Activated CD4-positive, alpha-beta T cell treated with anti-CD3 and anti-CD28 coated beads, Interleukin-2, amount 50 U/mL, for 16 hours (primary cell): ENCODE results near the gene ALK.

Experiments used
- DNase-seq: peaks from one replicate; pipeline ENCODE4 v3.0.0-alpha.2; 2020

The ALK gene

DNA sequence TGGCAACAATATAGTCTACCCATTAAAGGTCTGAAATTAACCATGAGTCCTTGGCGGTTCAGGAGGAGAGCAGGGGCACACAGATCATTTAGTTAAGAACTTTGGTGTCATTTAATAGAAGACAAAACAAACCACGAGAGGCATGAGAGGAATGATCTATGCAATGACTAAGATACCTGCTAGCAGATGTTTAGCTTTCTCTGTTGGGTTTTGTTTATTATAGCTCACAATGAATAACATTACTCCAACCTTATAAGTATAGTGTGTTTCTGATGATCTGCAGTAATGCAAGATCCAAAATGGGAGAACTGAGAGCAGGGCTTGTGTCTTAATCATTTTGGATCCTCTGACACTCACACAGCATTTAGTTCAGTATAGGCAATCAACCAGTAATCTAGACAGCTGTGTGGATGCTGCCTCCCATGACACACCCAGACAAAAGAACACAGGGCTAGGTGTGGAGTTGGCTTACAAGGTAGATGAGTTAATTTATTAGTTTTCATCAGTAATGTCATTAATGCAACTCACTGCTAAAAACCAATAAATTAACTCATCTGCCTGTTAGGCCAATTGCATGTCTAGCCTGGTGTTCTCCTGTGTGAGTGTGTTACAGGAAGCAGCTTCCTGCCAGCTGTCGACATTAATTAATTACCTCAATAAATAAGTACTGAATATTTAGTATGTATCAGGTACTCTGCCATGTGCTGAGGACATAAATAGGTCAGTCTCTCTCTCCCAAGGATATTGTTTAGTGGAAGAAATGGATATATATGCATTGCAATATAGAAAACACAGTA, 713.8 kb downstream of the ALK start:
- DNase-seq = no peak

DNA sequence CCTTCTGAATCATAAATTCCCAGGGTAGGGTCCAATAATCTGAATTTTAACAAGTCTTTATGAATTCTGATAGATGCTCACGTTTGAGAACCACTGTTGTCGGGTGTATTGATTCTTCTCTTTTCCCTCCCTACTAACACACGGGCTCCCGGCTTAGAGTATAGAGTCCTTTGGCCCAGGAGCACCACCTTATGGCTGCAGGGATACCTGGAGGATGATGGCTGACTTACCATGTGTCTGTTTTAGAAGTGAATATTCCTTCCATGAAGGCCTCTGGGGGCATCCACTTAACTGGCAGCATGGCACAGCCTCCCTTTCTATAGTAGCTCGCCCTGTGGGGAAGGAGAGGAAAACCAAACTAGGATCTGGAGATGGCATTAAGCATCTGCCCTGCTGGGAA, 714.4 kb downstream of the ALK start:
- DNase-seq = no peak

DNA sequence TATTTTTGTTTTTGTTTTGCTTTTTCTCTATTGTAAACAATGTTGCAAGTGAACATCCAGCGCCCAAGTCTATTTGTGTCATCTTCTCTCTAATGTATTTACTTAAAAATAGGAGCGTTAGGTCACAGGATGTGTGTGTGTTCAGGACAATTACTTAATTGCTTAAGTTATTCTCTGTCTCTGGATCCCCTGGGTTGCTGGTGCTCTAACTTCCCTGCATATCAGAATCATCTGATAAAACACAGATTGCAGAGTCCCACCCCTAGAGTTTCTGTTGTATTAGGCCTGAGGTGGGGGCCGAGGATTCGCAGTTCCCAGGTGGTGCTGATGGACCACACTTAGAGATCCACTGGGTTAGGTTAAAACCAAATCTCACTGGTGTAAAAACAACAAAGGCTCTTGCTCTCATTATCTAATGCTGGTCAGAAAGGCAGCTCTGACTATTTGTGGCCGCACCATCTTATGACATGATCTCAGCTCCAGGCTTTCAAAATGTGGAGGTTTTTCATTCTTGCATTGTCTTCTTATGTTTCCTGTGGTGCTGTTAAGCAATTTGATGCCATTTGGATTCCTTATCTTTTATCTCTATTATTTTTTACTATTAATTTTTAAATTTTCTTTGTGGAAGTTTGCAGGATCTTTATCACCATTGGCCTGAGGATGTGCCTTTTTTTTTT, 718.4 kb downstream of the ALK start:
- DNase-seq = no peak

DNA sequence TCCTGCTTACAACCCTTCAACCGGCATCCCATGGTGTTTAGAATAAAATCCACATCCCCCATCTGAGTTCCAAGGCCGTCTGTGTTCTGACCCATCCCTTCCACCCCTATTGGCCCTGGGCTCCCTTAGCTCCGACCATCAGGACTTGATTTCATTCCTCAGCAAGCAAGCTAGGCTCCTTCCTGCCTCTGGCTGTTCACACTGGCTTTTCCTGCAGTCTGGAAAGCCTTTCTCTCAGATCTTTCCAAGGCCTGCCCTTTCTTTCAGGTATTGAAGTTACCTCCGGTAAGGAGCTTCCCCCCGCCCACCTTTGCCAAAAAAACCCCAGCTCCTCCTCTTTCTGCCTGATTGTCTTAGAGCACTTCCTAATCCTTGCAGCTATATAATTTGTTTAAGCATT, 719.4 kb downstream of the ALK start:
- no peak for DNase-seq

DNA sequence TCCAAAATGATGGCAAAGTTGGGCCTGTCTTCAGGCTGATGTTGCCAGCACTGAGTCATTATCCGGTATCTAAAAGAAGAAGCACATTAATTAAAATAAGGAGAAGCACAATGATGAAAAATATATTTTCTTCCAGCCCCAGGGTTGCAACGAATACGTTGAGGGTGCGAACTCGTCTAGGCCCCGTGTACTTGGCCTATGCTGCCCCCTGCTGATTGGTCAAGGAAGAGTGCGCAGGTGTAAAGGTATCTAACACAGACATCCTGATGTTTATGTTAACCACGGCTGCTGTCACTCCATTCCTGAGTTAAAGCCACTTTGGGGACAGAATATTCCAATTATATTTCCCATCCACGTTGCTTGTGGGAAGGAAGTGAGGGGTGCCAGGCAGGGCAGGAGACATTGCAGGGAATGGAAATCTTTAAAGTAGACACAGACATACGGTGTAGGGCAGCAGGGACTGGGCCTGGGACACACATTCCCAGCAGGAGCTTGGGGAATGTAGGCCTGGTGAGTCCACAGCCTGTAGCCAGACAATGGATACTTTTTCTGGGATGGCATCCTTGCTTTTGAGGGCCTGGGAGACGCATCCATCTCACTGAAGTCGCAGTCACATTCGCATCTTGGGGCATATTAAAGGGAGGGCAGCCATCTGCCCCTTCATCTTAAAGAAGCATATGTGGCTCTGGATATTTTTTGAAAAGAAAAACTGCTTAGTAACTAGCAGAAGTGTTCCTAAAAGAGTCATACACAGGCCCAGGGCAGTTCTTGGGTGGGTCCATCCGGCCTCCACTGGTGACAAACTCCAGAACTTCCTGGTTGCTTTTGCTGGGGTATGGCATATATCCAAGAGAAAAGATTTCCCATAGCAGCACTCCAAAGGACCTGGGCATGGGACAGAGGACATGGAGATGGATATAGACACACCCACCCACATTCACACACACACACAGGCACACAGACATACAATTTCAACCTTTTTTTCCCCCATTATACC, 724.3 kb downstream of the ALK start:
- peak; percentile 80 for DNase-seq

DNA sequence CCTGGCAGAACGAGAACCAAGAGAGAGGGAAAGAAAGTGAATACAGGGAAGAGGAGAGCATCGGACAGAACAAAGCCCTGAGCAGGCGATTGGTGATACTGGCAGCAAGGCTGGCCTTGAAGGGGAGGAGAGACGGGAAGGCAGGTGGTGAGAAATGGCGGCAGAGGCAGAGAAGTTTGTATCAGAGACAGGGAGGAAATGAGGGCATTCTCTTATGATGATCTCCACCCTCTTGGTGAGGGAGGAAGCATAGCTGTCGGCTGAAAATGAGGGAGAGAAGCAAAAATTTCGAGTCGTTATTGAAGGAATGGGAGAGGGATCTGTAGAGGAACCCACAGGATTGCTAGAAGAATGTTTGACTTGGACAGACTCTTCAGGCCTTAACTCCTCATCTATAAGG, 725.6 kb downstream of the ALK start:
- no peak for DNase-seq

DNA sequence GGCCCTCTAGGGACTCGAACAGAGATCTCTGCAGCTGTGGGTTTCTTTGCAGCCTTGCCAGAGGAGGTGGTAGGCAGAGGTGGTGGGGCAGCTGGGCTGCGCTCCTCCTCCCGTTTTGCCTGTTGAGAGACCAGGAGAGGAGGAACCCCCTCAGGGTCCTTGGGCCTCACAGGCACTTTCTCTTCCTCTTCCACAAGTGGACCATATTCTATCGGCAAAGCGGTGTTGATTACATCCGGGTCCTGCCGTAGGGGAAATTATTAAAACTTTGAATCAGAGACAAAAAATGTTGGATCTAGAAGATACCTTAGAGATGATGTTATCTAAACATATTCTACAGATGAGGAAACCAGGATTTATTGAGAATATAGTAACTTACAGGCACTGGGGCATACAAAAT, 727.7 kb downstream of the ALK start:
- no peak for DNase-seq

DNA sequence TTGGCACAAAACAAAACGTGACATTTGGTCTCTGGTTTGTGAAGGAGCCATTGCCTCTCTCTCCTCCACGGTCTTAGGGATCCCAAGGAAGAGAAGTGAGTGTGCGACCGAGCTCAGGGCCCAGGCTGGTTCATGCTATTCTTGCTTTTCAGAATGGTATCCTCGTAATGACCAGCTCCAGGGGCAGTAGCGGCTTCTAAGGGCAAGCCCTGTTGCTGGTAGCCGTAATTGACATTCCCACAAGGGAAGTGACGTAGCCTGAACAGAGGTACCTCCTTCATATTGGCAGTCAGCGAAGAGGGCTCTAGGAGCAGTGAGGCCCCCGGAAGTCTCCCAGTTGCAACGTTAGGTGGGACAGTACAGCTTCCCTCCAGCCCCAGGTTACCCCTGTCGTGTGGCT, 728.3 kb downstream of the ALK start:
- DNase-seq = no peak

DNA sequence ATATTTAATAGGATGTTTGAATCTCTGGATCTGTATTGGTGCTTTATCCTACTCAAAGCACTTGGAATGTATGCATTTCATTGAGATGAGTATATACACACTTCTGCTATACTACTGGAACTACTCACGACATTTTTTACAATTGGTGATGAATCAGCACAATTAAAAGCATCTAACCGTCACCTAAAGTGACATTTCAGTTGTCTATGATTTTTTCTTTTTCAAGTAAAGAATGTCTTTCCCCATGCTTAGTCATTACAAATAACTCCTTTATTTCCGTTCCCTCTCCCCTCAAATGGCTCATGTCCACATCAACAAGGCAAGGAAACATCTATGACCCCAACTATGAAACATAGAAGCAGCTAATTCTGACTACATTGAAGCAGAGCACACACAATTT, 728.9 kb downstream of the ALK start:
- no peak for DNase-seq

DNA sequence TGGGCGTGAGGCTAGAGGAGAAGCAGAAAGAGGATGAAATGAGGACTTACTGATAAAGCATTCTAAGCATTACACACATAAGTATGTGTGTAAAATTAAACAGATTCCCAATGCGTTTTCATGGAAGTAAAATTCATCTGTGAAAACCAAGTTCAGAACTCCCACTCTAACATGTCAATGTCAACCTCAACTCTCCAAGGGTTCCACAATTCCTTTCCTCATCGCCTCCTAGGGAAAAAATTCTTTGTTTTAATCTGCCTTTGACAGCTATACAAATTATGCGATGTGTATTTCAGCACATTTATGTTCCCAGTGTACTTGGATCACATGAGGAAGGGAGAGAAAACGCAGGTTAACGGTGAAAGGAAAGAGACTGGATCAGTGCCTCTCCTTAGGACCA, 729.6 kb downstream of the ALK start:
- no peak for DNase-seq

DNA sequence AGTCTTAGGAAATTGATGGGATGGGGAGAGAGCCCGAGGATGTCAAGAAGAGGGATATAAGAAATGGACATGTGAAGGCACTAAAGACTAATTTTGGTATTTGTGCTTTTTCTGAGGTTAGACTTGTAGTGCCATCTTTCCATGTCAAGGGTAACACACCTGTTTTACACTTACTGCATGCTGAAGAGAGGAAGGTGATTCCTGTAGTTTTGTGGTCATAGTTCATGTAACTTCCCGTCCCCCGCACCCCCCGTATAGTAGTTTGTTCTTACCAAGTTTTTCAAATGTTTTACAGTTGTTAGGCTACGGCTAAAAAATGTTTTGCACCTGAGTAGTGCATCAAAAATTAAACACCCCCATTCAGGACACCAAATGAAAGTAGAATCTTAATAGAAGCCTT, 732.3 kb downstream of the ALK start:
- peak; percentile 6 for DNase-seq

DNA sequence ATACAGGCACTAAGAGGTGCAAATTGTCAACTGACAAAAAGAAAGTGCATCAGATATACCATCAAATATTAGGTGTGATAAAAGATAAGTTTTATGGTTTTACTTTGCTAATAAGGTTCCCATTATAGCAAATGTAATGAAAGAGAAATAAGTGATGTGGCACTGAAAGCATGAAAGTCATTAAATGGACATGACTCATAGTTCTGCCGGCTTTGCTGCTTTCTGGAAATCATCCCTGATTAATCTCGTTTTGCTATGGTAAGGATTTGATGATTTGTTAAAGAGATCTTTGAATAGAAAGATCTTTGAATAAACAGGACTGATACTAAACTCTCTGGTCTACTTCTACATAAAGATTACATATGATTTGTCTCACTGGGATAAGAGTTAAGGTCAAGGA, 733.5 kb downstream of the ALK start:
- no peak for DNase-seq

DNA sequence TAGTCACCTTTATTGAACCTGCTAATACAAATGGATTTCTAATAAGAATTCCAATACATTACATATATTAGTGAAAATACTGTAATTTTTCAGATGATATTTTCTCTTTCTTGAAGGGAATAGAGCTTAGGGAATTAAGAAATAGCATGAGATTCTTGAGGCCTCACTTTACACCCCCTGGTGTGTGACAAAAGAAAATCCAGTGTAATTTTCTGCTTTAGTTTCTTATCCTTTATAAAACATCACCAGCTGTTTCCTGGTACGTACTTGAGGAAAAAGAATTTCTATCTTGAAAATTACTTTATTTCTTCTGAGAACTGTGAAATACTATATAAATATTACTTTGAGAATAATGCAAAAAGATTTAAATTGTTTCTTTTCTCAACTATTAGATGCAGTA, 734.6 kb downstream of the ALK start:
- DNase-seq = no peak

DNA sequence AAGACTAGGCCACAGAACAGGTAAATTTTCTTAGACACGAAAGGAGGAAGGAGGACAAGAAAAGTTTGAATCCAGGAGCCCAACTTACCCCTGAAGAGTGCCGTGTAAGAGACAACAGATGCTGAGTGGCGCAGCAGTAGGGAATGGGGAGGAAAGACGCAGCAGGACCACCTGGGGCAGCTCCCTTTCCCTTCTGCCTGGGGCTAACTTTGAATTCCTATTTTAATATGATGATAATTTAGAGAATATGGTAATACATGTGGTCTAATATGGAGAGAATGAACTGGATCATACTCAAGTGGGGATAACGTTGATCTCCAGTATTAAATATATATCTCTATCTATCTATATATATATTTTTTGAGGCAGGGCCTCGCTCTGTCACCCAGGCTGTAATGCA, 736.9 kb downstream of the ALK start:
- no peak for DNase-seq

DNA sequence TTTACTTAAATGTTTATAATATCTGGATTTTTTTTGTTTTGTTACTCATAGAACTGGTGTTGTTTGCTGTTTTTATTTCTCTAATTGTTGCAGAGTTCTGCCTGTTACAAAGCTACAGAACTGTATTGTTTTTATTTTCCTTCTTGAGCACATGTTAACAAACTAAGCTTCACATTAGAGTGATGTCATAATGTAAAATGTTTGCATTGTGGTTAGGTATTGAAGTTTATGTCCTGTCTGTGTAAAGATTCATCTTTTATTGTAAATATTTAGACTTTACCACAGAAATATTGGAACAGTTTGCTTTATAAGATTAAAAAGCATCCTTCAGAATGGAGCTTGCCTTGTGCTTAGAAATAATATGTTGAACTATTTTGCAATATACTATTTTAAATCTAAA, 738.5 kb downstream of the ALK start:
- no peak for DNase-seq

DNA sequence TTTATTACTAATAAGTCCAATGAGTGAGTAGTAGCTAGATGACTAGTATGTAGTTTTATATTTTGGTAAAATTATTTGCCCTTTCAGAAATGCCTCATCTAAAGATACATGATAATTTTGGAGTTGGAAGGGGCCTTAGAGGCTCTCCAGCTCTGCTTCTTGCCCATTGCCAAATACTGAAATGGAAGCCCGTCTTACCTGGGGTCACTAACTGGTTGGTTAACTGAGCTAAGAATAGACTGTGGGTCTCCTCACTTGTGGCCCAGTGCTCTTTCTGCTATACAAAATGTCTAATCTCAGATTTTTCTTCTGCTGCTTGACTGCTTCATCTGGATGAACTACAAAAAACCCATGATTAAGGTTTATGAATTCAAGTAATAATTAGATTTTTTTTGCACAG, 739.1 kb downstream of the ALK start:
- DNase-seq = no peak

DNA sequence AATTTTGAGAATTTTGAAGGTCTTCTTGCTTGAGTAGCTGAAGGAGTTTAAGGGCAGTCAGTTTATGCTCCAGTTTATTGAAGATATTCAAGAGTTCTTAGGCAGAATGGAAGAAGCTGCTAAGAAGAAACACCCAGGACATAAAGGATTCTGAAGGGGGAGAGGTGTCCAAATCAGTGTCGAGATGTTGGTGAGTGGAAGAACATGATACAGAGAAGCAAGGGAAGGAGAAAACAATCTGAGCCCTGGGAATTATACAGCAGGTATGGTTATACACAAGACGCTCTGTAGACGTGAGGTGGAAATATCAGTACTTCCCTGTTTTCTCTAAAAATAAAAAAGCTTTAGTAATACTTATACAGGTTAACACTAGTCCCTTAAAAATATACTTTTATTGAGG, 746.0 kb downstream of the ALK start:
- DNase-seq = no peak

DNA sequence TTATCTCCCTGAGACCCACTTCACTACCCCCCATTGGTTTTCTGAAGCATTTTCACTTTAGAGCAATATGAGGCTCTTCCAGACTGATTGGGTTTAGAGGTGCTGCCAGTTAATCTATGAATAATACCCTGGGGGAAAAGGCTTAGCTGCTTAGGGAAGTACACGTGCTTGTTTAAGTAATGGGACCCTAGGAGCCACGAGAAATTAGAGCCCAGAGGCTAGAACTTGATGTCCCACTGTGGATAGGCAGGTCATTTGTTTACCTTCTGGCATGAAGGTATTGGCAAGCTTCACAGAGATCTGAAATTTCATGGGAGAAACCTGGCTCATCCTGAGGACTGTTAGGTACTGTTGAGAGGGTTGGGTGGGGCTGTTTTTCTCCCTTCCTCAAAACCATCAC, 746.4 kb downstream of the ALK start:
- DNase-seq = no peak

DNA sequence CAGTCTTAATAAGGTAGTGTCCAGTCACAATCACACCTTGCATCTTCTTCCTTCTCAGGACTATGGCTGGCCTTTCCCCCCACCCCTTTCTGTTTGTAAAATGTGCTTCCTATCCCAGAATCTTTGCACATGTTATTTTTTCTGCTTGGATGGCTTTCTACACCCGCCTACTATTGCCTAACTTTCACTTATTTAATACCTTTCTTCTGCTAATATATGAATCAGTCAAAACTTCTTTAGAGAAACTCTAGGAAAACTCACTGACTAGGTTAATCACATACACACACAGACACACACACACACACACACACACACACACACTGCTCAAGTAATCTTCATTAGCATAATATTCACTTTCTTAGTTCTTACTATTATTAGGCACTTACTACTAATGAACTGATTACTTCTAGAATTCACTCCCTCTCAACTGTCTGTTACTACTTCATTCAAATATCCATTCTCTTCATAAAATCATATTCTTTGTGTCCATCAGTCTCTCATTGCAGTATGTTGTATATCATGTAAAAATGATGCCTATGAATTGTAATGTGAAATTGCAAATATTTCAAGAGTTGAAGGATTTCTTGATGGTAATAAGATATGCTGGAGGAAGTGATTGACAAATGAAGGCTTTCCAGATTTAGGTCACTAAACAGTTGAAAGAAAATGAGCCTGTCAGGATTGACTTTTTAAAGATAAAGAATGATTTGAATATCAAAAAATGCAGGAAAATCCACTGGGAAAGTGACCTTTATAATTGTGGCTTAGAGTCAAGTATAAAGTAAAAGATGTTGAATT, 754.9 kb downstream of the ALK start:
- DNase-seq = no peak

DNA sequence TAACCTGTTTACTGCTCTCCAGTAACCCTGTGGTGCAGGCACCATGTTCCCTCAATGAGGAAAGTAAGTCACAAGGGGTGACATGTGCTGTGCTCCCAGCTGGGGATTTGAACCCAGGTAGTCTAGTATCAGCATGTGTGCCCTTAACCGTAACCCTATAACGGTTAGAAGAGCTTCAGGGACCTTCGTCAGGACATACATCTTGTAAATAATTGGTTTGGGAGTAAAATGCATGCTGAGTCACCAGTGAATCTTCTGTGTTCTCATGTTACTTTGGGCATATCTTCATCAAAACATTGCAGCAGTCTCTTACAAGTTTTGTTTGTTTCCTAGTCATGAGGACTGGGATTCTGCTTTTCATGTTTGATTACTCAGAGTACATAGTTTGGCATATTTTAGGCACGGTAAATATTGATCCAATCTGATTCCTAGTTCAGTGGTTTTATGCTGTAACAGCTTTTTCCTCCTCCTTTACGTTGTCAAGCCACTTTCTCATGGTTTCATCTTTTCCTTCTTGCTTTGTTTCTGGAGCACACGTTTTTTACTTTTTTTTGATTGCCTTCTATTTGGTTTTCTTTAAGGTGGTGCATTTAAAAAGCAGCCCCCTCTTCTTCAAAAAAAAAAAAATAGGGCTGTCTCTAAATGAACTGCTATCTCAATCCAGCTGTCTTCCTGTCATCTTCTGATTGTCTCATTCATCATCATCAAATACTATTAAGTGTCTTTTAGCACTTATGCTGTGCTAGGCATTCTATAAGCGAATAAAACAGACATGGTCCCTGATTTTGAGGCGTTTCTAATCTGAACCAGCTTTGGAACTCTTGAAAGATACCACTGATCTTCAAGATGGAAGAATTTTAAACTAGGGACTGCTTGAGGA, 755.8 kb downstream of the ALK start:
- no peak for DNase-seq

DNA sequence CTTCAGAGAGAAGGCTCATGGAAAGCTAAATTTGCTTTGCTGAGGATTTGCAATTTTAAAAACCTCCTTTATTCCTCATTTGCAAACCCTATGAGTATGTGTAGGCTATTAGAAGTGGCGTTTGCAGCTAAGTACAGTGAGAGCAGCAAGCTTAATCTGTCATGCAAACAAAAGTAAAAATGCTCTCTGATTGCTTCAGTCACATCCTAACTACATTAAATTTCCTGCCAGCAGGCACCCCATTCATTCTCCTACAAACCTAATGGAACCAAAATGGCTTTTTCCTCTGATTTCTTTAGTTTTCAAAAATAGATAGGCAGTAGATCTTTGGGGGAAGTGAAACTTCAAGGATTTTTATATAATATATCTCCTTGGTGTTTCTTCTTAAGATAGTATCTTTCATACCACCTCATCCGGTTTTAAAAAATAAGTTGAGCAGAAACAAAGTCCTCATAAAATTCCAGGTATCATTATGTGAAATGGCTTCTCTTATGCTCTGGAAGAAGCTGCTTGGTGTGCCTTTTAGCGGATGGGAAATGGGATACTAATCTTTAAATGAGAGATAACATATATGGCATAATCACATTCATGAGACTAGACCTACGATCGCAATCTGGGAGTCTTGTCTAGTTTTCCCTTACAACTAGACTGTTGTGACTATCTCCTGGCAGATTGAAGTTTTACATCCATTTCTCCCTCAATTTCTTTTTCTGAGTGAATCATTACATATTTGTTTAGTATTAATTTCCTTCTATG, 757.1 kb downstream of the ALK start:
- no peak for DNase-seq
